ENCODE measurements around the gene PAX7. TPM values are rescaled to one million over a fixed set of nuclear protein-coding genes. Genes with fewer than 3 reads are reported as not detected.

Gene PAX7
- total RNA-seq, 1 donor from 2014 or later, result not detected

- no peak for DNase-seq (ENCODE audit: low read depth)
Observed at GRCh38 chr1:18640228-18641004, 9.8 kb downstream of the PAX7 start.

DNA sequence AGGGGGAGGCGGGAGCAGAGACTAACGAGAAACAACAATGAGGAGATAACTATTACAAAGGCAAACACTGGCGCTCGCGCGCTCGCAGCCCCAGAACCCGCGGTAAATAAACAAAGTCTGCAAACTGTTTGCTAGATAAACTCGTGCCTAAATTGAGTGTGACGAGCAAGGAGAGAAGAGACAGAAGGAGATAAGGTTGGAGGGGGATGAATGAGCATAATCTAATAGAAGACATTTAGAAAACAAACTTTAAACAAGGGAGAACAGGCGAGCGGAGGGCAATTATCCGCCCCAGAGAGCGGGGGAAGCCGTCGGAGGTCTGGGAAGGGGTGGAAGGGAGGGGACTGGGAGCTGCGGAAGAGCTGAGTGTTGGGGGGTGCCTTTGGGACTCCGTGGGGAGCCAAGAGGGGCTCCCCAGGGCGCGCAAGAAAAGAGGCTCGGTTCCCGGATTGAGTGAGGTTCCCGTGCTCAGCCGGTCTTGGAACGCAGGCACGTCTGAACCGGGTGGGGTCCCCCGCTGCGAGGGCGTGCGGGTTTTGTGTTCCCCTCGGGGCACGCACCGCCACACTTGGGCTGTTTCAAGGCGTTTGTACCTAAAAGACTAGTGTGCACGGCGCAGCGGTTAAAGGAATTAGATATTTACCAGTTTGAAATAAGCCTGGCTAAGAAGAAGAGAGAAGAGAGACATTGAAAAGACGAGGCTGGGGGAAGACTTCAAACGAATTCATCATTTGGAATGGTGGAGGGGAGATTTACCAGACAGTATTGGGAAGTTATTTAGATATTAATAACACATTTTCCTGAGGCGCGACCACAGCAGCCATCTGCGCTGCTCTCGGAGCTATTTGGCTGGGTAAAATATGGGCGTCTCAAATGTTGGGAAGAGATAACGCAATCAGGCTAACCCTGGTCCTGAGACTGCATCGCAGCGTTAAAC, 10.6 kb downstream of the PAX7 start:
- no peak for DNase-seq (ENCODE audit: low read depth)

DNA sequence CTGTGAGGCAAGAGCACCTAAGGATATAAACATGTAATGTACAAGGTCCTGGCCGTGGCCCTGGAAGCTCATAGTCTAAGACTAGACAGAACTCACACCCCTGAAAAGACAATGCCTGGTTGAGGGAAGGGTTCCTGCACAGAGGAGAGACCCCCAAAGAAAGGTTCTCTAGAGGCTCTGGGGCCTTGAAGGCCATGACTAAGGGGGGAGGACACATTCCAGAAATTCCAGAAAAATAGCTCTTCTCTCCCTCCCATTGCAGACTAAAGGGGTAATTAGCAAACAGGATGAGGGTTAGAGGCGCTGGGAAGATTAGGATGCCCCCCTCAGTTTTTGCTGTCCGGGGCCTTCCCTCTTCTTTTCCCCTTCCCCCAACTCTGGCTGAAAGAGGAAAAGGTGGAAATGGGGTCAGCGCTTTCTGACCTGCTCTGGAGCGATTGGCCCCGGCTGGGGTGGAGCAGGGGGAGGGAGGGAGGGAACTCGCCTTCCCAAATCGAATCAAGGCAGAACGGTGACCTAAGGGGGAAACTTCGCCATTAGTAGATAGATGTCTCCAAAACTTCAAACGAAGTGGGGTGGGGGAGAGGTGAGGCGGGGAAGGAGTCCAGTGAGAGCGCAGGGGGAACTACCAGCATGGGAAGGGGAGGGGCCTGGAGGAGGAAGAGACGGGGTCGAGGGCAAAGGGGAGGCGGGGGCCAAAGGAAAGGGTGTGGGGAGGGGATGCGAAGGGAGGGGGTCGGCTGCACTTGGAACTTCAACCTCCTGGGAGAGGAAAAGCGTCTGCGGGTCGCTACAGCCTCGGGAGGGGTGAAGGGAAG, 11.8 kb downstream of the PAX7 start:
- no peak for DNase-seq (ENCODE audit: low read depth)

DNA sequence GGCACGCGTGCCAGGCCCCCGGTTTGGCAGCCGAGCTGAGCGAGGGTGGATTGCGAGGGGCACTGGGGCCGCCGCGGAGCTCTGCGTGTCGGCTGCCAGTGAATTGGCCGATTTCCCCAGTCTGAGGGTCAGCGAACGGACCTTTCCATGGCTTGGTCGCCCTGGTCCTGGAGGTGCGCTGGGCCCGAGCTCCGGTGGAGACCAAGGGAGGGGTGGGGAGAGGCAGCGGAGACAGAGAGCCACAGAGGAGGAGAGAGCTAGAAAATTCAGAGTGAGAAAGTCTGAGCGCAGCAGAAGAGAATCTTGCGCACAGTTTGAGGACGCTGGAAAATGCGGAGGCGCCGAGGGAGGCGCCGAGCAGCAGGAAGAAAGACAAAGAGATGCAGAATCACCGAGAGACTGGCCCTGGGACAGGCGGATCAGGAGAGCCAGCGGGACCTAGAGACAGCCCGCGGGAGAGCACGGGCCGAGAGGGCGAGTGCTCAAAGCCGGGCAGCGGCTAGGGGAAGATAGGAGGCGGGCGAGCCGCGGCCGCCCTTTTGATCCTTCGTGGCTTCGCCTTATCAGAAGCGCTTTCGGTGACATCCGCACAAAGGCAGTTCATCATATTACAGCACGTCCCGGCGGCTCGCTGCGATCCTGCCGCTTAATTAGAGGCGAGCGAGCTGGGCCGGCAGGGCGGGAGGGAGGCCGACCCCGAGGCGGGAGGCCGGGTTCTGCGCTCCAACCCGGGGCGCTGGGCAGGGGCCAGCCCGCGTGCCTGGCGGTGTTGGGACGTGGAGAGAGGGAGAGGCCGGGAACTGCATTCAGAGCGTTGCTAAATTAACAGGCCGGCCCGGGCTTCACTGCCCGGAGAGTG, 12.7 kb downstream of the PAX7 start:
- DNase-seq (ENCODE audit: low read depth), result no peak

- no peak for DNase-seq (ENCODE audit: low read depth)
Observed at GRCh38 chr1:18644013-18644399, 13.4 kb downstream of the PAX7 start.

- no peak for DNase-seq (ENCODE audit: low read depth)
Observed at GRCh38 chr1:18644446-18644845, 13.8 kb downstream of the PAX7 start.

GRCh38 chr1:18644973-18645746, 14.5 kb downstream of the PAX7 start:
- DNase-seq (ENCODE audit: low read depth), result no peak

GRCh38 chr1:18645747-18646090, 15.1 kb downstream of the PAX7 start:
- DNase-seq (ENCODE audit: low read depth), result no peak

- DNase-seq (ENCODE audit: low read depth), result no peak
Observed at GRCh38 chr1:18646091-18646785, 15.6 kb downstream of the PAX7 start.

GRCh38 chr1:18646786-18647410, 16.3 kb downstream of the PAX7 start:
- DNase-seq (ENCODE audit: low read depth), result no peak

GRCh38 chr1:18647681-18648214, 17.1 kb downstream of the PAX7 start:
- no peak for DNase-seq (ENCODE audit: low read depth)

DNA sequence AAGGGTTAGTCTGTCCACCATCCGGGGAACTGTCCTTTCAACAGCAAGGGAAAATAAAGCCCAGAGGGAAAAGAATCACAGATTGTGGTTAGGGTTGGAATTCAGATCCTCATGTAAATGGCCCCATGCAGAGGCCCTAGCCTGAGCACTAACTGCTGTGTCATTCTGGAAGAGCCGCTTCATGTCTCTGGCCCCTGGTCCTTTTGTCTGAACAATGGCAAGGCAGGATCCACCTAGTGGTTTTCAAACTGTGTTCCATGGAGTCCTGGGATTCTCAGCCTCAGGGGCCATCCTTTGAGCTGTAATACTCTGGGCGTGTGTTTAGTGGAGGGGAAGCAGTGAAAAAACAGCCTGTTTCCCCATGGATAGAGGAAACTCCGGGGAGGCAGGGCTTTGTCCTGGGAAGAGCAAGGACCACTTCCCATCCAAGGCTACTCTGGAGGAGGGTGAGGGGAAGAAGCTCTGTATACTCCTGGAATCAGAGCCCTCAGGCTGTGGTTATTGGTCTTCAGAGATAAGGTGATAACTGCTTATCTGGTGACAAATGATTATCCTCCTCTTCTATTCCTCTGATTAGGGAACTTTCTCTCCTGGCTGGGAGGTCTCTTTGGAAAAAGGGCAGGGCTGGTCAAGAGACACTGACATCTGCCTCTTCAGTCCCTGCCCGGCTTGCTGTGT, 19.2 kb downstream of the PAX7 start:
- DNase-seq (ENCODE audit: low read depth), result no peak

DNA sequence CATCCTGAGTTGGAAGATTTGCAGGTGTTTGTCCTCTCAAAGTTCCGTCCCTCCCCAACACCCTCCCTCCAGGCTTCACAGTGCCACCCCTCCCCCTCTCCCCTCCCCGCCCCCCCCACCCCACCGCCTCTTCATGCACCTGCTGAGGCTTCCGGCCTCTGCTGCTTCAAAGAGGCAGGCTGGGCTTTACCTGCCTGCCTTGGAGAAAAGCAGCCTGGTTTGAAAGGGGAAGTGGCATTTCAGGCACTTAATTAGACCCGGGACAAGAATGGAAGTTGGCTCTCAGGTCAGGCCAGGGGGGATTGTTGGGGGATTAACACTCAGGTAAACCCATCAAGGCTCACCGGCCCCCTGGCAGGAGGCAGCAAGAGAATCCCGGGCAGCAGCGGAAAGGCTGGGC, 21.1 kb downstream of the PAX7 start:
- DNase-seq (ENCODE audit: low read depth), result no peak

DNA sequence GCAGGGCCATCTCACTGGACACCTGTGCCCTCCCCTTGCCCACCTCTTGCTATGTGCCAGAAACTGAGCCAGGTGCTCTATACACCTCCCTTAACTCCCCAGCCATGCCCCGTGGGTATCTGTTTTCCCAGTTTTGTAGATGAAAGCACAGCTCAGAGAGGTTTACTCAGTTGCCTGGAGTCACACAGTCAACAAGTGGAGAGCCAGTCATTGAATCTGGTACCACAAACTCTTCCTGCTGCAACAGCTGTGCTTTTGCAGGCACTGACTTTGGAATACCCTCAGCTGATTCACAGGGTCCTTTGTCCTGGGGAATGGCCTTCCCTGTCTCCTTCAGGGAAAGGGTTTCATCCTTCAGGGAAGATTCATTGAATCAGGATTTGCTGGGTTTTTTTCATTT, 22.1 kb downstream of the PAX7 start:
- DNase-seq (ENCODE audit: low read depth), result peak; percentile 7

DNA sequence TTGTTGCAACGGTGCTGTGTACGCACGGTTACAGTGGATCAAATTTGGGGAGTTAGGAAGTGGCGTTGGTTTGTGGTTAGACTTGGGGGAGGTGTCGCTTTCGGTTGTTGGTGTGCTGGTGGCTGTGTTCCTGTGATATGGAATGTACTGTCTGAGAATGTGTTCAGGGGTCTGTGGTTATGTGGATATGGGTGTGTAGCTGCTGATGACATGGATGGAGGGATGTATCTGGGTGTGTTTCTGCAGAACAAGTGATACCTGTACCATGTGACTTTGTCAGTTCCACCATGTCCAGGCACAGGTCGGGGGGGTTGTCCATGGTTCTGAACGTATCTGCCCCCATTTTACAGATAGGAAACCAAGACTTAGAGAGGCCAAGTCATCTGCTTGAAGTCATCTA, 22.7 kb downstream of the PAX7 start:
- DNase-seq (ENCODE audit: low read depth), result no peak

DNA sequence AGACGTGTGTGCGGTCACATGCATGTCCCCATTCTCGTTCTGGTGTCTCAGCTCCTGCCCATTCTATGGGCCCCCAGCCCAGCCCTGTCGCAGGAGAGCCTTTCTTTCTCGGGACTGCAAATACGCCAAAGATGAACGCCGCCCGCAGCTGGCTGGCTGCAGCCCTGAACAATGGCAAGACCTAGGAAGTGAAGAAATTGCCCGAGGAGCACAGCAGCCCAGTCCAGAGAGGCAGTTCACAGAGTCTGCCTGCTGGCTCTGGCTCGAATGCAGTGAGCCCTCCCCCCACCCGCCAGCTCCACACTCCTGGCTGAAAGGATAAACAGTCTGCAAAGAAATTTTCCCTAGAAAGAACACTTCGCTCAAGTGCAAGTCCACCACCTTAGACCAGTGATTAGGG, 23.3 kb downstream of the PAX7 start:
- no peak for DNase-seq (ENCODE audit: low read depth)

DNA sequence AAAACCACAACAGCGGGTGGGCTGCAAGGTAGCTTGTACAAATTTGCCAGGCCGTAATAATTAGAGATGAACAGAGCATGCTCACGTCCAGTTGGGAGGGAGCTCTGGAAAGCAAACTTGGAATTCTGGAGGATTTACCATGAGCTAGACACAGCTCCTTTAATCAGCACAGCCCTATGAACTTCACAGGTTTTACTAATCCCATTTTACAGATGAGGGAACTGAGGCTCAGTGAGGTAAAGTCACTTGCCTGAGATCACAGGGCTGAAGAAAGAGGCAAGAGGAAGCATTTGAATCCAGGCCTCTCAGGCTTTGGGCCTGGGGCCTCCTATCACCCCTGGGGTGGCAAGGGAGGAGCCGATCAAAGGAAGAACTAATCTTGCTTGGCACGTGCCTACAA, 24.0 kb downstream of the PAX7 start:
- DNase-seq (ENCODE audit: low read depth), result no peak

Data from myocyte (in vitro differentiated cells).